Calu3 (cell line): ENCODE measurements around the gene GFRA4. TPM values are rescaled to one million over a fixed set of nuclear protein-coding genes. Genes with fewer than 3 reads are reported as not detected.

Experiments
- BruUV-seq: library from RNA; stranded (reverse); fragments of 400-500 nt; replicated peaks from 2 replicates; lab custom pipeline; 2021; lab: Mats Ljungman, UMichigan
- CTCF ChIA-PET: fragments of 300-600 bp; sonication (Branson Sonifier 250); formaldehyde crosslinking; loops from one replicate; lab custom pipeline; 2022; ENCODE audit warnings: antibody characterized with exemption; lab: Charles Lee
- DNase-seq: peaks from one replicate; pipeline ENCODE4 v3.0.0; 2022
- H3K27ac Mint-ChIP-seq: one replicate; pipeline ENCODE4 v1.8.0; 2022; ENCODE audit warnings: mixed read lengths; ENCODE audit not compliant: unreplicated experiment
- H3K27me3 Mint-ChIP-seq: one replicate; pipeline ENCODE4 v1.8.0; 2022; ENCODE audit warnings: mixed read lengths; ENCODE audit not compliant: unreplicated experiment
- H3K36me3 Mint-ChIP-seq: one replicate; pipeline ENCODE4 v1.8.0; 2022; ENCODE audit warnings: mild to moderate bottlenecking, moderate library complexity, mixed read lengths; ENCODE audit not compliant: insufficient read depth, unreplicated experiment
- H3K4me1 Mint-ChIP-seq: one replicate; pipeline ENCODE4 v1.8.0; 2022; ENCODE audit warnings: mild to moderate bottlenecking, low read depth, mixed read lengths; ENCODE audit not compliant: unreplicated experiment
- H3K4me3 Mint-ChIP-seq: one replicate; pipeline ENCODE4 v1.8.0; 2022; ENCODE audit warnings: mild to moderate bottlenecking, low read depth, moderate library complexity, mixed read lengths; ENCODE audit not compliant: unreplicated experiment
- H3K9me3 Mint-ChIP-seq: one replicate; pipeline ENCODE4 v1.8.0; 2022; ENCODE audit warnings: low read depth, mixed read lengths; ENCODE audit not compliant: unreplicated experiment
- intact Hi-C: fragments of 100-400 bp; cut with micrococcal nuclease; formaldehyde crosslinking; loops from one replicate; pipeline ENCODE4 v1.10.0; 2022; ENCODE audit not compliant: unreplicated experiment
- total RNA-seq: library from RNA; stranded (reverse); gene quantifications from 2 replicates; pipeline ENCODE4 v1.2.3, GENCODE V29; 2022
- TF ChIP-seq, protein P1 (sequence below): fragments of 200-600 bp; IDR thresholded peaks from one replicate; pipeline ENCODE4 v1.8.0; 2022; ENCODE audit warnings: antibody characterized with exemption; ENCODE audit not compliant: unreplicated experiment

Gene GFRA4
- total RNA-seq, 1 experiment from 2014 or later: not detected

DNA sequence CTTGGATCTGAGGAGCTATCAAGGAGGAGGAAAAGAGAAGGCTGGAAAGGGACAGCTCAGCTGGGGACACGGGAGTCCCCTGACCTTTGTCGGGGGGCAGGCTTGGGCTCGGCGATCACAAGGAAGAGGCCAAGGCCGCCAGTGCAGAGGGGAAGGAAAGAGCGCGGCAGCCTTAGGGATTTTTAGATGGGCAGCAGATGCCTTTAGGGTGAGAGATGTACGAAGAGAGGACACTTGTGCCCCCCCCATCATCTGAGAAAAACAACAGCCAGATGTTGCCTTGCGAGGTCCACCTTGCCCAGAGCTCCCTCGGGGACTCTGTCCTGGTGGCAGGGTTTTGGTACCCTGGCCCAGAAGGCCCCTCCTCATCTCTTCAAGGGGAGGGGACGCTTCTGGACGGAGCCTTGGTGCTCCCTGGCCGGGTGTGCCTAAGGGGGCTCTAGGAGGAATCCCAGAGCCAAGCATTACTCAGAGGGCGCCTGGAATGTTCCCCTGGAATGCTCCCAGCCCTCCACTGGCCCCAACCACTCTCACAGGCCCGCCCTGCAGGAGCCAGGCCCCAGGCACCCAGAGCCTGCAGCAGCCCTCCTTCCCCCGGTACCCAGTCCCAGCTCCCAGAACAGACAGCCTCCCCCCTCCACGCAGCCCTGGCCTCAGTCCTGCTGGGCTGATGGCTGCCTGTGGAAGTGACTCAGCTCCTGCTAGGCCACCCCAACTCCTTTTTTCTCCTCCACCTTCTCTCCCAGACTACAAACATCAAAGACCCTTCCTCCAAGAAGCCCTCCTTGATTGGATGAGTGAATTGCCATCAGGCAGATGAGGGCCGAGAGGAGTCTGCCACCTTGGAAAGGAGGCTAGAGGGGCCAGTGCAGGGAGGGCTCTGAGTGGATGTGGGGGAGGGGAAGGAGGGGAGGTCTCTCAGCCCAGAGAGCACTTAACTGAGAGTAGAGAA, 16.8 kb upstream of the GFRA4 start:
- Mint-ChIP-seq H3K27ac (no peak overlapping the region), H3K4me3 (no peak overlapping the region), H3K9me3 (no peaks in the 10 kb centered on the region), H3K4me1 (no peaks in the 10 kb centered on the region), H3K36me3 (no peaks in the 10 kb centered on the region), H3K27me3 (peaks cover 81% of the 10 kb centered on the region)
- TF ChIP-seq, protein P1, sequence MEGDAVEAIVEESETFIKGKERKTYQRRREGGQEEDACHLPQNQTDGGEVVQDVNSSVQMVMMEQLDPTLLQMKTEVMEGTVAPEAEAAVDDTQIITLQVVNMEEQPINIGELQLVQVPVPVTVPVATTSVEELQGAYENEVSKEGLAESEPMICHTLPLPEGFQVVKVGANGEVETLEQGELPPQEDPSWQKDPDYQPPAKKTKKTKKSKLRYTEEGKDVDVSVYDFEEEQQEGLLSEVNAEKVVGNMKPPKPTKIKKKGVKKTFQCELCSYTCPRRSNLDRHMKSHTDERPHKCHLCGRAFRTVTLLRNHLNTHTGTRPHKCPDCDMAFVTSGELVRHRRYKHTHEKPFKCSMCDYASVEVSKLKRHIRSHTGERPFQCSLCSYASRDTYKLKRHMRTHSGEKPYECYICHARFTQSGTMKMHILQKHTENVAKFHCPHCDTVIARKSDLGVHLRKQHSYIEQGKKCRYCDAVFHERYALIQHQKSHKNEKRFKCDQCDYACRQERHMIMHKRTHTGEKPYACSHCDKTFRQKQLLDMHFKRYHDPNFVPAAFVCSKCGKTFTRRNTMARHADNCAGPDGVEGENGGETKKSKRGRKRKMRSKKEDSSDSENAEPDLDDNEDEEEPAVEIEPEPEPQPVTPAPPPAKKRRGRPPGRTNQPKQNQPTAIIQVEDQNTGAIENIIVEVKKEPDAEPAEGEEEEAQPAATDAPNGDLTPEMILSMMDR: no peak
- no TSS peak for BruUV-seq
- DNase-seq: no peak
- CTCF ChIA-PET: interaction anchor here (0.7 kb wide), 1 partner anchor 1646 kb away, joined by 6 read pairs; no protein-coding TSS in a partner anchor
- intact Hi-C loops: no loop called here

DNA sequence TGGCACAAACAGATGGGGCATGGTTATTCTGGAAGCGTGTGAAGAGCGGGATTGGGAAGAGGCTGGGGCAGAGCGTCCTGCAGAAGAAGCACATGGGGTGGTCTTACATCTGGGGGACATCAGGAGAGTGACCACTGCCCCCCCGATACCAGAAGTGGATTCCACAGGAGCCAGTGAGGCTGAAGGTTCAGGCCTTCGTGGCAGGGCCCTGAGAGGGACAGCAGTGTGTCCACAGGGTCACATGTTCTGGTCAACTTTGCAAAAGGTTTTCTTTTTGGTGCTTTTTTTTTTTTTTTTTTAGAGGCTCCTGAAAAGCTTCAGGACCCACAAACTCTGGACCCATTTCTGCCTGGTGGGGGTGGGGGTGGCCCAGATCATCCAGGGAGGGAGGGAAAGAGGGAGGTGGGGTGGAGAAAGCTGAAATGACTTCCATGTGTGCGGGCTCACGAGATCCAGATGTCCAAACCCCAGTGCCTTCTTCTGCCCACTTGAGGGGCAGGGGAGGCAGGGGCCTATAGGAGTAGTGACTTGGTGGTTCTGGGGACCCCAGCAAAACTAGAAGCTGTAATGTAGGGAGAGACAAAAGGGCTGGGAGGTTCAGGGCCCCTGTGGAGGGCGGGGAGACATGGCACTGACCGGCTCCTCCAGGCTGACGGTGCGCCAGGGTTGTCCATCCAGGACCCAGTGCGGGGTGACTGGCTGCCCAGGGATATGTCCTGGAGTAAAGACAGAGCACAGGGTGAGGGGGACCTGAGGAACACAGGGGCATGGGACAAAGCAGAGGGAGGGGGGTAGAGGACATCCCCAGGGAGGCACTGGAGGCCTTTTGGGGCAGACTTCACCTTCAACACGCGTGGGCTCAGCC, 15.9 kb upstream of the GFRA4 start:
- Mint-ChIP-seq H3K27me3 (peaks cover 81% of the 10 kb centered on the region), H3K9me3 (no peaks in the 10 kb centered on the region), H3K4me1 (no peaks in the 10 kb centered on the region), H3K27ac (no peak overlapping the region), H3K36me3 (no peaks in the 10 kb centered on the region), H3K4me3 (no peak overlapping the region)
- CTCF ChIA-PET: interaction anchor here (0.6 to 0.7 kb wide), 2 partner anchors 349 to 1645 kb away, joined by 4 to 6 read pairs; no protein-coding TSS in a partner anchor
- TF ChIP-seq, protein P1: no peak
- DNase-seq: no peak
- intact Hi-C loops: no loop called here
- BruUV-seq: no TSS peak

GRCh38 chr20:3678198-3678597, 15.0 kb upstream of the GFRA4 start:
- no peak for DNase-seq
- no peak overlapping the region for H3K4me3 Mint-ChIP-seq
- H3K36me3 Mint-ChIP-seq: no peaks in the 10 kb centered on the region
- peaks cover 82% of the 10 kb centered on the region for H3K27me3 Mint-ChIP-seq
- H3K4me1 Mint-ChIP-seq: no peaks in the 10 kb centered on the region
- intact Hi-C loops: no loop called here
- no peaks in the 10 kb centered on the region for H3K9me3 Mint-ChIP-seq
- BruUV-seq: no TSS peak
- no peak overlapping the region for H3K27ac Mint-ChIP-seq
- TF ChIP-seq, protein P1: no peak
- CTCF ChIA-PET: interaction anchor here (0.6 to 0.9 kb wide), 3 partner anchors 9 to 348 kb away, joined by 3 to 4 read pairs (median 3); no protein-coding TSS in a partner anchor

DNA sequence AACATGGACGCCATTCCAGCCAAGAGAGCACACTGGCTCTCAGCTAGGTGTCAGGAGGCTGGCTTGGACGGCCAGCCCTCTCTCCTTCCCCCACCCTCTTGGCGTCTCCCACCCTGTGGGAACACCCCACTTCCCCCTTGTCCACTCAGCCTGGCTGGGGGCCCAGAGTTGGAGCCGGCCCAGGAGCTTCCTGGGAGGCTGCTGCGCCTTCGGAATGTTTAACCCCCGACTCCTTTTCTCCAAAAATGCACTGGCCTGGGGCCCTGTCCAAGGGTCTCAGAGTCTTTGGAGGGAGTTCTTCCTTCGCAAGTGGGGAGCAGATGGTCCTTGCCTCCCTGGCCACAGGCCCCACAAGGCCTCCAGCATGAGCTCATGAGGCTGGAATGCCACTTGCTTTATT, 14.5 kb upstream of the GFRA4 start:
- TF ChIP-seq, protein P1: no peak
- no peak overlapping the region for H3K4me3 Mint-ChIP-seq
- BruUV-seq: no TSS peak
- no peaks in the 10 kb centered on the region for H3K4me1 Mint-ChIP-seq
- CTCF ChIA-PET: interaction anchor here (0.6 to 1.5 kb wide), 4 partner anchors 10 to 576 kb away, joined by 3 to 4 read pairs (median 3); no protein-coding TSS in a partner anchor
- intact Hi-C loops: no loop called here
- no peak overlapping the region for H3K27ac Mint-ChIP-seq
- no peaks in the 10 kb centered on the region for H3K36me3 Mint-ChIP-seq
- H3K9me3 Mint-ChIP-seq: no peaks in the 10 kb centered on the region
- H3K27me3 Mint-ChIP-seq: peaks cover 82% of the 10 kb centered on the region
- DNase-seq: no peak
